ENCODE results near the gene TPD52L1. TPM values are rescaled to one million over a fixed set of nuclear protein-coding genes. Genes with fewer than 3 reads are reported as not detected.
"Not testable (repeated sequence)": the region's sequence is repeated elsewhere in the genome, so short reads cannot be mapped to it uniquely, and the experiment has no call there.

Gene TPD52L1
- total and polyA plus RNA-seq, 10 of the 15 experiments (the other 5 are each of a cell fraction or from before 2014, with no cell fraction given) = 0.03 to 2.6 (median 0.16) TPM; not detected in 3

DNA sequence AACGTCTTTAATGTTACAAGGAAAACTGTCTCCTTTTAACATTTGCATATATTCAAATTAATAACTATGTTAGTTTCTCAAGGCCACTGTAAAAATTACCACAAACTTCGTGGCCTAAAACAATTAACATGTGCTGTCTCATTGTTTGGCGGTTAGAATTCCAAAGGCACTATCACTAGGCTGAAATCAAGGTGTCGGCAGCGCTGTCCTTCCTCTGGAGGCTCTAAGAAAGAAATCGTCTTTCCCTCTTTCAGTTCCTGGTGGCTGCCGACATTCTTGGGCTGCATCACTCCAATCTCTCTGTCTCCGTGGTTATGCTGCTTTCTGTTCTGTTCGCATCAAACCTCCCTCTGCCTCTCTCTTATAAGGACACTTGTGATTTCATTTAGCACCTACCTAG is 4.2 kb downstream of the TPD52L1 start (continued):
- TF ChIP-seq RUNX3 (IDR thresholded peaks at IDR 0.05; ENCODE audit: low read length) = no peak
- no peak for TF ChIP-seq KAT2A (conservative IDR thresholded peaks at IDR 0.05; ENCODE audit: control insufficient read depth, low read depth, low read length)

DNA sequence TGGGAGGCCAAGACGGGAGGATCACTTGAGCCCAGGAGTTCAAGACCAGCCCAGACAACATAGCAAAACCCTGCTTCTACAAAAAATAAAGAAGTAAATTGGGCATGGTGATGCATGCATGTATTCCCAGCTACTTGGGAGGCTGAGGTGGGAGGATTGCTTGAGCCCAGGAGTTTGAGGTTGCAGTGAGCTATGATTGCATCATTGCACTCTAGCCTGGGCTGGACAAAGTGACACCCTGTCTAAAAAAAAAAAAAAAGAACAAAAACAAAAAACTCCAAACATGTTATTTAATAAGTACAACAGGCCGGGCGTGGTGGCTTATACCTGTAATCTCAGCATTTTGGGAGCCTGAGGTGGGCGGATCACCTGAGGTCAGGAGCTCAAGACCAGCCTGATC is 9.8 kb downstream of the TPD52L1 start:
- H4K20me1 ChIP-seq (ENCODE audit: control insufficient read depth, insufficient read depth); ATAC-seq; H3K9me3 ChIP-seq (replicated peaks; ENCODE audit: control insufficient read depth, insufficient read depth, low read length); H3K4me1 ChIP-seq (ENCODE audit: control insufficient read depth, insufficient read depth, low read length); FAIRE-seq; H3K36me3 ChIP-seq (ENCODE audit: control insufficient read depth in 2 of 2, insufficient read depth in 2 of 2, low read length in 1 of 2); H2AFZ ChIP-seq (ENCODE audit: control insufficient read depth, low read depth, low read length); H3K9ac ChIP-seq (ENCODE audit: control insufficient read depth, insufficient read depth, low read length); H3K27ac ChIP-seq (ENCODE audit: control insufficient read depth, insufficient read depth); H3K79me2 ChIP-seq (ENCODE audit: control insufficient read depth, insufficient read depth, low read length); BruUV-seq (replicated peaks); H3K27me3 ChIP-seq (replicated peaks in 1 of 2; ENCODE audit: control insufficient read depth in 2 of 2, insufficient read depth in 2 of 2, low read length in 1 of 2); RAD21 ChIA-PET (ENCODE audit: unreplicated experiment); intact Hi-C loops (cut with micrococcal nuclease; ENCODE audit: unreplicated experiment); H3K4me2 ChIP-seq (ENCODE audit: control insufficient read depth, insufficient read depth); H3K4me3 ChIP-seq; DNase-seq (ENCODE audit: low read depth, low spot score): not testable (repeated sequence)
- ChIA-PET SMC1A (ENCODE audit: uncharacterized antibody, unreplicated experiment) (interaction anchor here (0.6 to 1.5 kb wide), 3 partner anchors 12 to 977 kb away, joined by 3 to 4 read pairs (median 3); no protein-coding TSS in a partner anchor), CTCF (interaction anchor here (1.1 to 2.0 kb wide), 3 partner anchors 10 to 49 kb away, joined by 4 to 5 read pairs (median 4); partner anchors contain the start of gene TPD52L1), POLR2A (interaction anchor here (0.7 kb wide), 1 partner anchor 19 kb away, joined by 3 read pairs; no protein-coding TSS in a partner anchor)
- 13% methylated on average over 4 of the region's 4 CpGs for WGBS (ENCODE audit: insufficient coverage, insufficient replicate concordance, low lambda C conversion rate, missing lambda C conversion rate)
- in situ Hi-C loops (cut with MboI) = loop anchor here (25.0 kb wide), 1 partner anchor 599 kb away; no protein-coding TSS in a partner anchor

DNA sequence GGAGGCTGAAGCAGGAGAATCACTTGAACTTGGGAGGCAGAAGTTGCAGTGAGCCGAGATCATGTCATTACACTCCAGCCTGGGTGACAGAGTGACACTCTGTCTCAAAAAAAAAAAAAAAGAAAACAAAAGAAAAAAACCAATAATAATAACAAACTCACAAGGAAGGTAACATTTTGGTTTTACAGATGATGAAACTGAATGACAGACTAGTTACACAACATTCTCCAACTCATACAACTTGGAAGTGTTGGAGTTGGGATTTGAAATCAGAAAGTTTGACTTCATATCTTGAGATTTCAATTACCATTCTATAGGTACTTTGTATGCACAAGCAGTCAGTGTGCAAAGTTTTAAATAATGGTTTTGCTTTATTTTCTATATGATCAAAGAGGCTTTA is 10.2 kb downstream of the TPD52L1 start:
- H2AFZ ChIP-seq (ENCODE audit: control insufficient read depth, low read depth, low read length) = no peak overlapping the region
- ATAC-seq (no peak), DNase-seq (ENCODE audit: low read depth, low spot score) (no peak), FAIRE-seq (no peak)
- POLR2A ChIA-PET = no interaction called here
- H4K20me1 ChIP-seq (ENCODE audit: control insufficient read depth, insufficient read depth) = no peaks in the 10 kb centered on the region
- intact Hi-C loops (cut with micrococcal nuclease; ENCODE audit: unreplicated experiment) (no loop called here), in situ Hi-C loops (cut with MboI) (loop anchor here (25.0 kb wide), 1 partner anchor 598 kb away; no protein-coding TSS in a partner anchor)
- no TSS peak for BruUV-seq (replicated peaks)
- WGBS (ENCODE audit: insufficient coverage, insufficient replicate concordance, low lambda C conversion rate, missing lambda C conversion rate) = no CpG with 5 or more reads among the region's 1 CpG
- H3K27ac ChIP-seq (ENCODE audit: control insufficient read depth, insufficient read depth) = no peak overlapping the region
- CTCF ChIA-PET = interaction anchor here (1.6 to 2.0 kb wide), 2 partner anchors 10 to 12 kb away, joined by 4 to 5 read pairs; partner anchors contain the start of gene TPD52L1
- H3K27me3 ChIP-seq (replicated peaks in 1 of 2; ENCODE audit: control insufficient read depth in 2 of 2, insufficient read depth in 2 of 2, low read length in 1 of 2) = no peaks in the 10 kb centered on the region; a peak in 1 of 4 replicates
- no peak overlapping the region for H3K4me2 ChIP-seq (ENCODE audit: control insufficient read depth, insufficient read depth)
- no peaks in the 10 kb centered on the region for H3K36me3 ChIP-seq (ENCODE audit: control insufficient read depth in 2 of 2, insufficient read depth in 2 of 2, low read length in 1 of 2)
- no peaks in the 10 kb centered on the region for H3K79me2 ChIP-seq (ENCODE audit: control insufficient read depth, insufficient read depth, low read length)
- no peak overlapping the region for H3K4me3 ChIP-seq
- H3K9ac ChIP-seq (ENCODE audit: control insufficient read depth, insufficient read depth, low read length) = no peak overlapping the region
- SMC1A ChIA-PET (ENCODE audit: uncharacterized antibody, unreplicated experiment) = interaction anchor here (0.6 to 1.5 kb wide), 3 partner anchors 12 to 977 kb away, joined by 3 to 4 read pairs (median 3); no protein-coding TSS in a partner anchor
- no peaks in the 10 kb centered on the region for H3K9me3 ChIP-seq (replicated peaks; ENCODE audit: control insufficient read depth, insufficient read depth, low read length)
- H3K4me1 ChIP-seq (ENCODE audit: control insufficient read depth, insufficient read depth, low read length) = no peaks in the 10 kb centered on the region
- RAD21 ChIA-PET (ENCODE audit: unreplicated experiment) = no interaction called here
- no peak for TF ChIP-seq STAT1 (conservative IDR thresholded peaks at IDR 0.05)
- TF ChIP-seq, protein P1, sequence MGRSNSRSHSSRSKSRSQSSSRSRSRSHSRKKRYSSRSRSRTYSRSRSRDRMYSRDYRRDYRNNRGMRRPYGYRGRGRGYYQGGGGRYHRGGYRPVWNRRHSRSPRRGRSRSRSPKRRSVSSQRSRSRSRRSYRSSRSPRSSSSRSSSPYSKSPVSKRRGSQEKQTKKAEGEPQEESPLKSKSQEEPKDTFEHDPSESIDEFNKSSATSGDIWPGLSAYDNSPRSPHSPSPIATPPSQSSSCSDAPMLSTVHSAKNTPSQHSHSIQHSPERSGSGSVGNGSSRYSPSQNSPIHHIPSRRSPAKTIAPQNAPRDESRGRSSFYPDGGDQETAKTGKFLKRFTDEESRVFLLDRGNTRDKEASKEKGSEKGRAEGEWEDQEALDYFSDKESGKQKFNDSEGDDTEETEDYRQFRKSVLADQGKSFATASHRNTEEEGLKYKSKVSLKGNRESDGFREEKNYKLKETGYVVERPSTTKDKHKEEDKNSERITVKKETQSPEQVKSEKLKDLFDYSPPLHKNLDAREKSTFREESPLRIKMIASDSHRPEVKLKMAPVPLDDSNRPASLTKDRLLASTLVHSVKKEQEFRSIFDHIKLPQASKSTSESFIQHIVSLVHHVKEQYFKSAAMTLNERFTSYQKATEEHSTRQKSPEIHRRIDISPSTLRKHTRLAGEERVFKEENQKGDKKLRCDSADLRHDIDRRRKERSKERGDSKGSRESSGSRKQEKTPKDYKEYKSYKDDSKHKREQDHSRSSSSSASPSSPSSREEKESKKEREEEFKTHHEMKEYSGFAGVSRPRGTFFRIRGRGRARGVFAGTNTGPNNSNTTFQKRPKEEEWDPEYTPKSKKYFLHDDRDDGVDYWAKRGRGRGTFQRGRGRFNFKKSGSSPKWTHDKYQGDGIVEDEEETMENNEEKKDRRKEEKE (IDR thresholded peaks at IDR 0.05) = no peak
- TF ChIP-seq, protein P2, sequence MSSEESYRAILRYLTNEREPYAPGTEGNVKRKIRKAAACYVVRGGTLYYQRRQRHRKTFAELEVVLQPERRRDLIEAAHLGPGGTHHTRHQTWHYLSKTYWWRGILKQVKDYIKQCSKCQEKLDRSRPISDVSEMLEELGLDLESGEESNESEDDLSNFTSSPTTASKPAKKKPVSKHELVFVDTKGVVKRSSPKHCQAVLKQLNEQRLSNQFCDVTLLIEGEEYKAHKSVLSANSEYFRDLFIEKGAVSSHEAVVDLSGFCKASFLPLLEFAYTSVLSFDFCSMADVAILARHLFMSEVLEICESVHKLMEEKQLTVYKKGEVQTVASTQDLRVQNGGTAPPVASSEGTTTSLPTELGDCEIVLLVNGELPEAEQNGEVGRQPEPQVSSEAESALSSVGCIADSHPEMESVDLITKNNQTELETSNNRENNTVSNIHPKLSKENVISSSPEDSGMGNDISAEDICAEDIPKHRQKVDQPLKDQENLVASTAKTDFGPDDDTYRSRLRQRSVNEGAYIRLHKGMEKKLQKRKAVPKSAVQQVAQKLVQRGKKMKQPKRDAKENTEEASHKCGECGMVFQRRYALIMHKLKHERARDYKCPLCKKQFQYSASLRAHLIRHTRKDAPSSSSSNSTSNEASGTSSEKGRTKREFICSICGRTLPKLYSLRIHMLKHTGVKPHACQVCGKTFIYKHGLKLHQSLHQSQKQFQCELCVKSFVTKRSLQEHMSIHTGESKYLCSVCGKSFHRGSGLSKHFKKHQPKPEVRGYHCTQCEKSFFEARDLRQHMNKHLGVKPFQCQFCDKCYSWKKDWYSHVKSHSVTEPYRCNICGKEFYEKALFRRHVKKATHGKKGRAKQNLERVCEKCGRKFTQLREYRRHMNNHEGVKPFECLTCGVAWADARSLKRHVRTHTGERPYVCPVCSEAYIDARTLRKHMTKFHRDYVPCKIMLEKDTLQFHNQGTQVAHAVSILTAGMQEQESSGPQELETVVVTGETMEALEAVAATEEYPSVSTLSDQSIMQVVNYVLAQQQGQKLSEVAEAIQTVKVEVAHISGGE (CRISPR knock-in tag; IDR thresholded peaks at IDR 0.05) = no peak
- TF ChIP-seq, protein P3, sequence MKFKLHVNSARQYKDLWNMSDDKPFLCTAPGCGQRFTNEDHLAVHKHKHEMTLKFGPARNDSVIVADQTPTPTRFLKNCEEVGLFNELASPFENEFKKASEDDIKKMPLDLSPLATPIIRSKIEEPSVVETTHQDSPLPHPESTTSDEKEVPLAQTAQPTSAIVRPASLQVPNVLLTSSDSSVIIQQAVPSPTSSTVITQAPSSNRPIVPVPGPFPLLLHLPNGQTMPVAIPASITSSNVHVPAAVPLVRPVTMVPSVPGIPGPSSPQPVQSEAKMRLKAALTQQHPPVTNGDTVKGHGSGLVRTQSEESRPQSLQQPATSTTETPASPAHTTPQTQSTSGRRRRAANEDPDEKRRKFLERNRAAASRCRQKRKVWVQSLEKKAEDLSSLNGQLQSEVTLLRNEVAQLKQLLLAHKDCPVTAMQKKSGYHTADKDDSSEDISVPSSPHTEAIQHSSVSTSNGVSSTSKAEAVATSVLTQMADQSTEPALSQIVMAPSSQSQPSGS (IDR thresholded peaks at IDR 0.05; ENCODE audit: low read length) = no peak
- TF ChIP-seq DPF2 (IDR thresholded peaks at IDR 0.05) = no peak

Data from GM12878 (cell line).